Stomach (tissue), 4 donors: ENCODE results near the gene PLEKHM3.

Source experiments
- POLR2A ChIP-seq, 4 donors: fragments of 450-650 bp; IDR thresholded peaks; one replicate each; pipeline ENCODE4 v1.6.1; 2016; ENCODE audit warnings: antibody characterized with exemption in 4 of 4, control low read depth in 2 of 4, mild to moderate bottlenecking in 1 of 4, moderate library complexity in 1 of 4
- TF ChIP-seq, protein P1 (sequence below), 7 experiments: fragments of 450-650 bp in 4 of 7; fragments of 200-600 bp in 3 of 7; sonication (generic) in 3 of 7; IDR thresholded peaks; one replicate each; pipeline ENCODE4 v1.5.1; 2016 to 2019; ENCODE audit warnings: antibody characterized with exemption in 7 of 7, control low read depth in 2 of 7, mild to moderate bottlenecking in 1 of 7

GRCh38 chr2:207871911-207872310 is 153.4 kb downstream of the PLEKHM3 start:
- no peak for TF ChIP-seq POLR2A (IDR thresholded peaks at IDR 0.05)
- TF ChIP-seq, protein P1, sequence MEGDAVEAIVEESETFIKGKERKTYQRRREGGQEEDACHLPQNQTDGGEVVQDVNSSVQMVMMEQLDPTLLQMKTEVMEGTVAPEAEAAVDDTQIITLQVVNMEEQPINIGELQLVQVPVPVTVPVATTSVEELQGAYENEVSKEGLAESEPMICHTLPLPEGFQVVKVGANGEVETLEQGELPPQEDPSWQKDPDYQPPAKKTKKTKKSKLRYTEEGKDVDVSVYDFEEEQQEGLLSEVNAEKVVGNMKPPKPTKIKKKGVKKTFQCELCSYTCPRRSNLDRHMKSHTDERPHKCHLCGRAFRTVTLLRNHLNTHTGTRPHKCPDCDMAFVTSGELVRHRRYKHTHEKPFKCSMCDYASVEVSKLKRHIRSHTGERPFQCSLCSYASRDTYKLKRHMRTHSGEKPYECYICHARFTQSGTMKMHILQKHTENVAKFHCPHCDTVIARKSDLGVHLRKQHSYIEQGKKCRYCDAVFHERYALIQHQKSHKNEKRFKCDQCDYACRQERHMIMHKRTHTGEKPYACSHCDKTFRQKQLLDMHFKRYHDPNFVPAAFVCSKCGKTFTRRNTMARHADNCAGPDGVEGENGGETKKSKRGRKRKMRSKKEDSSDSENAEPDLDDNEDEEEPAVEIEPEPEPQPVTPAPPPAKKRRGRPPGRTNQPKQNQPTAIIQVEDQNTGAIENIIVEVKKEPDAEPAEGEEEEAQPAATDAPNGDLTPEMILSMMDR (IDR thresholded peaks at IDR 0.05), result no peak
